ENCODE measurements around the gene ADRA2A.

ADRA2A gene

GRCh38 chr10:111110771-111111170, 33.9 kb downstream of the ADRA2A start:
- no peak for DNase-seq

- DNase-seq: no peak
These were observed 35.5 kb downstream of the ADRA2A start for GRCh38 chr10:111112333-111112732.

DNA sequence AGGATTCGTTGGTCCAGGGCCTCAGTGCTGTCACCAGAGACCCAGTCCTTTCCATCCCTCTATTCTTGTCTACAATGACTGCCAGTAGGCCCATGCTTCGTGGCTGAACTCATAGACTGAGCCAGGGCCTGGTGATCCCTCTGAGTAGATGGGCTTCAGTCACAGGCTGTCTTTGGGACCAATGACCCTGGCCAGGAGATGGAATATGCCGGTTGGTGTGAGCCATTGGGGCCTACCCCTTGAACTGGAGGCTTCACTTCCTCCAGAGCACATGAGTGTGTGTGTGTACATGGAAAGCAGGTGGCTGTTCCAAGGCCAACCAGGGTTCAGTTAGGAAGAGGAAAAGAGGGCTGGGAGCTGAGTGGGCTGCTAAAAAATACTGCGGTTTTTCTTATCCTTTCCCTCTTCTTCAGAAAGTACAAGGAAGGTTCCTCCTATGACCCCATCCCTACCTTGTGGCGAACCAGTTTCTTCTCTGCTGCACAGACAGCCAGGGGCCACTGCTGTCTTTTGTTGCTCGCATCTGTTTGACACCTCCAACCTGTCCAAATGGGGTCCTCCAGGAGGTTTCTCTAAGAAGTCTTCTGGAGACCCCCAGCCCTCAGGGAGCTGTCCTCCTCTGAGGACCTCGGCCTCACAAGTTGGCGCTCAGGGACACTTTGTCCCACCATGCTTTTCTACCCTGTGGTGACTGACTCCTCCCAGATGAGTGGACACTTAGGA, 36.6 kb downstream of the ADRA2A start:
- no peak for DNase-seq

- DNase-seq: no peak
These were observed 37.3 kb downstream of the ADRA2A start for GRCh38 chr10:111113961-111114757.

DNA sequence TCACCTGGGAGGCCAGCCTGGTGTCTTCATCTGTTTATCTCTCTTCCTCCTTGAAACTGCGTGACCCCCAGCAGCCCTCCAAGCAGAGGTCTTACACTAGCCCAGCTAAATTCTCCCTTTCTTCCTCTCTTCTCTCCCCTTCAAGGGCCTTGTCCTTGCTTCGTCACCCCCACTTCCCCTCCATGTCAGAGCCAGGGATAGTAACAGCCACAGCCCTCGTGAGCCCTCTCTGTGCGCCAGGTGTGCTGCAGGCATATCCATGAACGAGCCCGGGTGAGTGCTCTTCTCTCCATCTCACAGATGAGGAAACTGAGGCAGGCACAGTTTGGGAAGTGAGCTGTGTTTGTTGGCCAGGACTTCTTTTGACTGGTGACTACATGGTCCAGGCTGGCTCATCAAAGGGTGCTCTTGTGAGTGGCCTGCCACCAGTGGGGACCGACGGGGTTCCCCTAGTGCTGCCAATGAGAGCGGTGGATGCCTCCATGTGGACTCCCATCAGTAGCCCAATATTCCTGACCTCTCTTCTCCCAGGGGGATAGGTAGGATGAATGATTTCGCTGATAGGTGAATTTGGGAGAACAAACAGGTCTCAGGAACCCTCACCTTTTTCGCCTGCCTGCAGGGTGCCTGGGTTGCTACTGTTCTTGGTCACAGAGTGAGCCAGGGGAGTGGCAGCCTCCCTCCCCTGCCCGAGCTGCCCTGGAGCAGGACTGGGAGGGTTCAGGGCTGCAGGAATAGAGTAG, 38.1 kb downstream of the ADRA2A start:
- no peak for DNase-seq

- no peak for DNase-seq
These were observed 39.4 kb downstream of the ADRA2A start for GRCh38 chr10:111116211-111116610.

DNA sequence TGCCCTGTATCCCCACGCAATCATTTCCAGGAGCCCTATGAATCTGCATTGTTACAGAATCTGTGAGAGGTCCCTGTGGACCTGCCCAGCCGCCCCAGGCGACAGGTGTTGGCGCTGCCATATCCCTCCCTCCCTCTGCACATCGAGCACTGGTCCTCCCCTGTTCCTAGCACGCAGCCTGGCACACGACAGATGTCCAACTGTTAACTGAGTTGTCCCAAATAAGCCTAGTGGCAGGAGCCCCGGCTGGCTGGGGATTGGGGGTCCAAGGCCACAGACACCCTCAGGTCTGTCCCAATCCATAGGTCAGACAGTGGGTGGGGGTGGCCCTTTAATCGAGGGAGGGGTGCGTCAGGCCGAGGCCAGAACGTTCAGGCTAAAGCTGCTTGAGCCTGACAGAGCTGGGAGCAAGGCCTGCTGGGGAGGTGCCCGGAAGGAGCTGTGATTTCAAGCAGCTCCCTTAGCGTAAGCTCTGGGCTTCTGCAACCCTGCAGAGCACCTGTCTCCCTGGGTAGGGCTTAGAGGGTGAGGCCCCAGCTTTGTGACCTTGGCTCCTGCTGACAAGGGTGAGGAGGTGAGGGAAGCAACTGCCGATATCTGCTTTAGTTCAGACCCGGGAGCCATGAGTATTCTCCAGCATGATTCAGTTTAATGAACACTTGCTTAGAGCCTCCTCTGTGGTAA, 40.1 kb downstream of the ADRA2A start:
- no peak for DNase-seq

DNA sequence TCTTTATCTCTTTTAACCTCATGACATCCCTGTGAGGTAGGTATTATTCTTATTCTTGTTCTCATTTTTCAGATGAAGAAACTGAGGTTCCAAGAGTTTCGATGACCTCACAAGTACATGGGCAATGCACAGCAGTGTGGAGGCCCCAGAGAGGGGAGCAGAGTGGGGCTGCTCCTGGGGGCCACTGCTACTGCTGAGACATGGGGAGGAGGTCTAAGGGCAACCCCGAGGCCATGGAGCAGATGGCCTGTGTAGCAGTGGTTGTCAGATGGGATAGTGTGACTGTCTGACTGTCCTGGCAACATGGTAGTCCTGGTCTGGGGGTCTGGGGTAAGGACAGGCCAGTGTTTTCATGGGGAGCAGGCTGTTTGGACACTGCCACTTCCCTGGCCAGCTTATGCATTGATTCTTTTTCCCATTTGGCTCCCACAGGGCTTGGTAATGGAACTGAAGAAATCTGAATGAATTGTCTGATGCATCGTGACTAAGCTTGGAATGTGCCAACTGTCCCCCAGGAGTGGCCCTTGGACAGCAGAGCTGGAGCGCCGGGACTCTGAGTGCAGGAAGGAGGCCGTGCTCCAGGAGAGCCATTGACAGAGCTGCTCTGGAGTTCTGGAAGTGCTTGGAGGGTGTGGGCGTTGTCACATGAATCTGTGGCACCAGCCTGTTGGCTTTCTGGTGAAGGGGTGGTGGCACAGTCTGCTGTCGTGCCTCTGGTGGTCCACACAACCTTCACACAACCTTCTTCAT, 40.9 kb downstream of the ADRA2A start:
- DNase-seq: no peak

DNA sequence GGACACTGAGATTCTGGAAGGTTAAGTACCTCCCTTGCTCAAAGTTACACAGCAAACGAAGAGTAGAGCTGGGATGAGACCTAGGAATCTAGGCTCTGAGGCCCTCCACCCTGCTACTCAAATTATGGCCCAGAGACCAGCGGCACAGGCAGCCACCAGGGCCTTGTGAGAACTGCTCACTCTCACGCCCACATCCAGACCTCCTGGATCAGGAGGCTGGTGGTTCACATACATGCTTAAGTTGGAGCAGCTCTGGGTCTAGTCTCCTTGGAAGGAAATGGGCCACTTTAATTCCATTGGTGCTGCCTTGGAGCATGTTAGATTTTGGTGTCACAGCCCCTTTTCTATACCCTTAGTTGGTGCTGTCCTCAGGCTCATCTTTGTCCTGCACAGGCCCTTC, 41.9 kb downstream of the ADRA2A start:
- DNase-seq: no peak

GRCh38 chr10:111119637-111120036, 42.8 kb downstream of the ADRA2A start:
- no peak for DNase-seq

GRCh38 chr10:111122127-111122526, 45.3 kb downstream of the ADRA2A start:
- DNase-seq: no peak

DNA sequence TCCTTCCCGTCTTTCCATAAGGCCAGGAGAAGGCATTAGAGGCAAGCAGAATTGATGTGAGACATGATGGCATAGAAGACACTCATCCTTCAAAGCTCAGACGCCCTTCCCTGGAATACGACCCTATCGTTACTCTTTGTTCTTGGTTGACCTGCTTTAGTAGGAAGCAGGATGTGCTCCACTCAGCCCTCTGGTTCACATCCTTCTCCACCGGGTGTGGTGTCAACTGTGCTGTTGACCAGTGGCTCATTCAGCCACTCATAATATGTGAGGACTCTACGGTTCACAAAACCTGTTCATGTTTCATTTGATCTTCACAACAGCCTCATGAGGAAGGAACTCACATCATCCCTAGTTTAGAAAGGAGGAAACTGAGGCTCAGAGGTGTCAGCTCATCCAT, 47.1 kb downstream of the ADRA2A start:
- no peak for DNase-seq

DNA sequence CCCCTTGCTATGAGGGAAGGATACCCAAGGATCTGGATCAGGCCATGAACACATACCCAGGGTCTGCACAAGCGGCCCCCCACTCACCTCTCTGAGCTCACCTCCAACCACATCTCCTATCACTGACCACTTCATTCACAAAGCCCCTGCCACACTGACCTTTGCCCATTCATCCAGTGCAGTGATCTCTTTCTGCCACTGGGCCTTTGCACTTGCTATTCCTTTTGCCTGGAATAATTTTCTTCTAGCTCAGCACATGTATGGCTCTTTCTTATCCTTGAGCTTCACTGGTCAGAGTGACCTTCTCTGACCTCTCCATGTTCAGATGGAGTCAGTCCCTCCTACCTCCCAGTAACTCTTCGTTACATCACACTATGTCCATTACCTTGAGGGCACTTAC, 48.3 kb downstream of the ADRA2A start:
- DNase-seq: no peak

- DNase-seq: peak; percentile 59
These were observed 49.2 kb downstream of the ADRA2A start for GRCh38 chr10:111126077-111126476.

DNA sequence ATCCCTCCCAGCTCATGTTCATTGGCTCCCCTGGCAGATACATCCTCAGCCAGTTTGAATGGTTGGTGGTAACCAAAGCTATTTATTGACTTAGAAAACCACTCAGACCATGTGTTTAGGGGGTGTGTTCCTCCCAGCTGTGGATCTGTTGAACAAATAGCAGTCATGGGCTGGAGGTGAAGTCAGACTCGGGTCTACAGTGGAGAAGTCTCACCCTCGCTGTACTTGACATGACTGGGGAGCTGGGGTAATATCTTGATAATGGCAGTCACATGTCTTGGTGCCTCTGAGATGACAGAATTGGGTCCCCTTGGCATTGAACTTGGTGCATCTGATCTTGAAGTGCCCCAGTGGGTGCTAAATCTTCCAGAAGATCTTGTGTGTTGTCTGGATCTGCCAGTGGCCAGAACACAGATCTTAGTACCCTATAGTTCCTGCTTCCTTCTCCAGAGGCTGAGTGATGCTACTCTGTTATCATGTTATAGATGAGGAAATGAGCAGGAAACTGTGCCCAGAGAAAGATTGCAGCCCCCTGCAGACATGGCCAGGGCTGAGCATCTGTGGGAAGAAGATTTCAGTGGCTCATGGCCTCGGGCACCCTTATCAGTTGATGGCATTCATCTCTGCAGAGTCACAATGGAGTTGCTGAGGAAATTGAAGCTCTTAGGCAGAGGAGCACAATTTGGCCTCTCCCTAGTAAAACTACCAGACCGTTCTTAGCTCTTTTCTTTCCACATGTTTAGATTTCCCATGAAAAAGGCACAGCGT, 50.4 kb downstream of the ADRA2A start:
- DNase-seq: no peak

- DNase-seq: peak; percentile 73
These were observed 51.7 kb downstream of the ADRA2A start for GRCh38 chr10:111128331-111129180.

GRCh38 chr10:111129363-111129762, 52.5 kb downstream of the ADRA2A start:
- DNase-seq: no peak

DNA sequence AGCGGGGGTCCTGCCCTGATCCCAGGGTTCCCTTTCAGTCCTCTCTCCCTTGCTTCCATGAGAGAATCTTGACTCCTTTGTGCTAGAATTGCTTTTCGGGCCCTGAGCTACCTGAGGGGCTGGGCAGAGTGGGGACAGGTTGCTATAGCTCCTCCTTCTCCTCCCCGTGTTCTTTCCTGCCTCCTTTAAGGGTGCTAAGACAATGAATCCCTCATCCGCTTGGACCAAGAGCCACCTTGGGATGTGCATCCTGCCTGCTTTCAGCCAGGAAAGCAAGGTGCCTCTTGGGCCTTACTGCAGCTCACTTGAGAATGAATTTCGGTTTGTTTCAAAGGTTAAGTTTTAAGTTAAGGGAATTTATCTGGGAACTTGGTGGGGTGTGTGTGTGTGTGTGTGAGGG, 53.6 kb downstream of the ADRA2A start:
- DNase-seq: no peak

Data from fibroblast of skin of right biceps (primary cell).